ENCODE results near the gene ACOX2.

Gene ACOX2

DNA sequence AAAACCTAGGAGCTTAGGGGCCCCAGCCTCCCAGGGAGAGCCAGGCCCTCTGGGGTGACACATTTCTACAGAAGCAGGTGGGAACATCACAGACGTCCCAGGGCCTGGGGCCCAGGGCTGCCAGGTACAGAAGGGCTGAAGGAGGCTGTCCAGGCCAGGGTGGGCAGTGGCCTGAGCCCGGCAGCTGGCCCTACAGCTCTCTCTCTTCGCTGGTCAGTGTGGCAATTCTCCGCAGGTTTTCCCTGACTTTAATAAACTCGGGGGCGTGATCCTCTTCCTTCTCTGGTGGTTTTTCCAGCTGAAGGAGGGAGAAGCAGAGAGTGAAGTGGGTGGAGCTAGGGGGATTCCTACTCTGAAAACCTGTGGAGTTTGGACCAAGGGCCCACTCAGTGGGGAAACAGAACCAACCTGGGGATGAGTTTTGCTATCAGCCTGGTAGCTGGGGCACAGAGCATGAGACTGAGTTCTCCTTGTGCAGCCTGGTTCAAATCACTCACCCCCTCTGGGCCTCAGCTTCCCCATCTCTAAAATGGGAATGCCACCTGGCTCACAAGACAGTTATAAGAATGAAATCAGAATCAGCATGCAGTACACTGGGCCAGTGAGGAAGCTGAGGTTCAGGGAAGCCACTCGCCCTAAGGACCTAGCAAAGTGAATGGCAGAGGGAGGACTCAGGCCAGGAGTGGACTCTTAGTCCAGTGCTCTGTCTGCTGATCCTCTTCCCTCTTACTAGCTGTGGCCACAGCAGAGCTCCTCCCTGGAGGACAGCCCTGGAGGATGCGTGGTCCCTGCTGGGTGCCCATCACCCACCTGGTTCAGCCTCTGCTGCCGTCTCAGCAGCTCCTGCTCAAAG lies 29.6 kb upstream of the ACOX2 start:
- DNase-seq (ENCODE audit: low read depth in 2 of 2), result no peak

- DNase-seq (ENCODE audit: low read depth in 2 of 2), result no peak
Measured at GRCh38 chr3:58565621-58566397, 28.8 kb upstream of the ACOX2 start.

DNA sequence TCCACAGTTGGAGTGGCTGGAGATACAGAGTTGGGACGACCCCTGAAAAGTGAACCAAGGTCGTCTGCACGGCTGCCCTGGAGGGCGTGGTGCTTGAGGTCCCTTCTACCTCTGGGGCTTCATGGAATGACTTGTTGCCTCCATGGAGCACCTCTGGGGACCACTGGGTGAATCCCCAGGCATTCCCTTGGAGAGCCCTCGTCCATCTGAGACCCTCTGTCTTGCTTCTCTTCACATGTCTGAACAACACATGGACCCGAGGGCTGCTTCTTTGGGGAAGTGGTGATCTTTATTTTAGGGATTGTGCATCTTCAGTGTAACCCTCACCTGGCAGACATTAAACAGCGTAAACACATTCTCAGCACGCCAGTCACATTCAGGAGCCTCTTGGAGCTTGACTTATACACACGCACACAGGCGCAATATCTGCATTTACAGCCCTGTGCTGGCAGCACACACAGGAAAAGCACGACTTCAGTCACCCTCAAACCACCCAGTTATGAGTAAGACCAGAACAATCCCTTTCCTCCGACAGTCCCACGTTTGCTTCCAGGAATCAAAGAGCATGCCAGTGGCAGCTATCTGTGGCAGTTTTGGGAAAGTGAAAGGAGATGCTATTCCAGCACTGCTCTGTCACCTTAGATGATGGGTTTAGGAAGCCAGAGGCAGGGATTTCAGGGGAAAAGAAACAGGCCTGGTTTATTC lies 27.6 kb upstream of the ACOX2 start:
- no peak for DNase-seq (ENCODE audit: low read depth in 2 of 2)

DNA sequence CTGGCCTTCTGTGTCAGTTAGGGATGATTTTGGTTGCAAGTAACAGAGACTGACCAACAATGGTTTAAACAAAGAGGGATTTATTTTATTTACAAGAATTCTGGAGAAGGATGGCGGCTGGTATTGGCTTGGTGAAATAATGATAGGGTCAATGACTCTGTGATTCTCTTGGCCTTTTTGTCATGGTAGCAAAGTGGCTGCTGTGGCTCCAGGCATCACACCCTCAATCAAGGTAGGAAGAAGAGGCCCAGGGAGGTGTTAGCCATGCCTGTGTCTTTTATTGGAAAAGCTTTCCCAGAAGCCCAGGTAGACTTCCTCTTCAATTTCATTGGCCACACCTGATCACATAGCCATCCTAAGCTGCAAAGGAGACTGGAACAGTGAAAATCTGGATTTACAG lies 27.1 kb upstream of the ACOX2 start:
- DNase-seq (ENCODE audit: low read depth in 2 of 2), result no peak

DNA sequence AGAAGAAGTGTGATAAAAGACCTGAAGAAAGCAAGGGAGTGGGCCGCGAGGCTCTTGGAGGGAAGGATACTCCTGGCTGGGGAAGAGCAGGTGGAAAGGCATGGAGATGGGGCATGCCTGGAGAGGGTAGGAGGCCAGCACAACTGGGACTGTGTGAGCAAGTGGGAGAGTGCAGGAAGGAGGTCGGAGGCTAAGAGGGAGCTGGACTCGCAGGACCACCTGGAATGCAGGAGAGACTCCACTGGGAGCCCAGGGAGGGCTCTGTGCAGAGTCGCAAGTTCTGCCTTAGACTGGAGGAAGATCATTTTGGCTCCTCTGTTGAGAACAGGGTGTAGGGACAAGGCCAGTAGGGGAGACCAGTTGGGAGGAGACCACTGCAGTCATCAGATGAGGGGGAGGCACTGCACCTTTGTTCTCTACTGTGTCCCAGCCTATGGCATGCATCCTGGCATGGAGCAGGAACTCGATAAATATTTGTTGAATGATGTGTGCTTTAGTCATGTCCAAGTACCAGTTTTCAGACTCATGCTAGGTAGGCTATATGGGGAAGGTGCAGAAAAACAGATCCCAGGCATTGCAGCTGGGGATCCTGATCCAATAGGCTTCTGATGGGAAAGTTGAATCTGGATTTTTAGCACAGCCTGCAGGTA lies 26.5 kb upstream of the ACOX2 start:
- DNase-seq (ENCODE audit: low read depth in 2 of 2), result no peak

DNA sequence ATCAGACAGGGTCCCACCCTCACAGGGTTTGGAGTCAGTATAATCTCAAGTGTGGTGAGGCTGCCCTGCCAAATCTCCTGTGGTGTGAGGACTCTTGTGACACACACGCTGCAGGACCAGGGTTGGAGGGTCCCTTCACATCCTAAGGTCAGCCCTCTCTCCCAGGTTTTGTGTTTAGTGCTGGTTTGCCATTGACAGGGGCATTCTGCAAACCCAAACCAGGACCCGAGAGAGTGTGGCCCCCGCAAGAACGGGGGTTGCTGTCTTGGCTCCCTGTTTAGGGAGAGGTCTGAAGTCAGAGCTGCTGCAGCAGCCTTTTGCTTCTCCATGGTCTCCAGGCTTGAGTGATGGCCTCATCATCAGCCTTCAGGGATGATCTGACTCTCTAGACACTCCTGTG lies 25.5 kb upstream of the ACOX2 start:
- DNase-seq (ENCODE audit: low read depth in 2 of 2), result no peak

GRCh38 chr3:58560771-58561311 lies 23.9 kb upstream of the ACOX2 start:
- no peak for DNase-seq (ENCODE audit: low read depth in 2 of 2)

DNA sequence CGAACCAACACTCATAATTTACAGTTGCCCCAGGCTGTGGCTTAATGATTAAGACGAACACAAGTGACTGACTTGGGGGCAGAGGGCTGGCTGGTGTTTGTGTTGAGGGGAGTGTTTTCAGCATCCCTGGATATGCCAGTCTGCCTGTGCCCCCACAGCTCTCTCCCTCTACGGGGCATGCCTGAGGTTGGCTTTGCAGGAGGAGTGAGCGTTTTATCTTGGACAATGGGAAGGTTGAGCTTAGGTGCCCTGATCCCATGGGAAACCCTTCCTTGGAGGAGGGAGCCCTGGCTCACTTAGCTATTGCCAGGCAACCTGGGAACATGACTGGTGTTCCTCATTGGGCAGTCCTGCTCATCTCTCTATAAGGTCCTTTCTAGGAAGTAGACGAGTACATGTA lies 22.6 kb upstream of the ACOX2 start:
- no peak for DNase-seq (ENCODE audit: low read depth in 2 of 2)

DNA sequence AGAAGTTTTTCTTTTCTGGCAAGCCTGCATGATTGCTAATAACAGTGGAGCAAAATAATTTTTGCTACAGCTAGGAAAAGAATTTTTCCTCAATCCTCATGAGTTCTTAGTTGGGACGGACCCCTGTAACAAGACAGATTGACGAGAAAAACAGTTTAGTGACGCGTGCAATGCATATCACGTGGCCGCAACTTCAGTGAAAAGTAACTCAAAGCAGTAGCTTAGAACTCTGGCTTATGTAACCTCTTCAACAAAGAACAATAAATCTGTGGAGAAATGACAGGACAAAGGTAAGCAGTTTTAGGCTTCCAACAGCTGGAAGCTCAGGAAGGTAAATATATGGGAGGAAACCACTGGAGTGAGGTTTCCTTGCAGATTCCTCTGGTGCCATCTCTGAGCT lies 20.5 kb upstream of the ACOX2 start:
- DNase-seq (ENCODE audit: low read depth in 2 of 2), result no peak

DNA sequence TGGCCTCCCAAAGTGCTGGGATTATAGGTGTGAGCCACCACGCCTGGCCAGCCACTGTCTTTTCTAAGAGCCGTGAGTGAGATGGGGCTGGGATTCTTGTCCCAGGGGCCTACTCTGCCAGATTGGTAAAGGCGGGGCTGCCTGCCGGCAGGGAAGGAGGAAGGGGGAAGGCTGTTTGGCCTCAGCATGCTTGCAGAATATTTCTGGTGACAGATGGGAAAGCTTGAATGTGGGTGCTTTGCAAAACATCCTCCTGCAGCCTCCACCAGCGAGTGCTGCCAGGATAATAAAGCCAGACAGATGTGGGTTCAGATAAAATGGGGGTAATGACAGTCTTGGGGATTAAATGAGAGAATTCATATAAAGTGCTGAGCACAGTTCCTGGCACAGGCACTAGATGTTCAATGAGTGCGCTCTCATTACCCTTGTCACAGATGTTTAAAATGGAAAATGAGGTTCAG lies 19.8 kb upstream of the ACOX2 start:
- DNase-seq (ENCODE audit: low read depth in 2 of 2), result no peak

DNA sequence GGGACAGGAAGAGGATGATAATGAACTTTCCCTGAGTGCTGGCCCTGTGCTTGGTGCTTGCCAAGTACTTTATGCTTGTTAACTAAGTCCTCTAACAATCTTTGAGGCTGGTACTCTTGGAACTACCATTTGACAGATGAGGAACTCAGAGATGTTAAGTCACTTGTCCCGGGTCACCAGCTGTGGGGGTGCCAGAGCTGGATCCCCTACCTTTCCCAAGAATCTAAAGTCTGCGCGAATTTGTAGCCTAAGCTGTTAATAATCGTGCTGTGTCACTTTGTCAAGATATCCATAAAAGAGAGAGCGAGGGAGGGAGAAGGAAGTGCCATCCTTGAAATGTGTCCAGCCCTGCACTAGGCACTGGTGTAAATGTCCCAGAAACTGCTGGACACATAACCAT lies 19.0 kb upstream of the ACOX2 start:
- DNase-seq (ENCODE audit: low read depth in 2 of 2), result no peak

- DNase-seq (ENCODE audit: low read depth in 2 of 2), result no peak
Measured at GRCh38 chr3:58555203-58555602, 18.2 kb upstream of the ACOX2 start.

DNA sequence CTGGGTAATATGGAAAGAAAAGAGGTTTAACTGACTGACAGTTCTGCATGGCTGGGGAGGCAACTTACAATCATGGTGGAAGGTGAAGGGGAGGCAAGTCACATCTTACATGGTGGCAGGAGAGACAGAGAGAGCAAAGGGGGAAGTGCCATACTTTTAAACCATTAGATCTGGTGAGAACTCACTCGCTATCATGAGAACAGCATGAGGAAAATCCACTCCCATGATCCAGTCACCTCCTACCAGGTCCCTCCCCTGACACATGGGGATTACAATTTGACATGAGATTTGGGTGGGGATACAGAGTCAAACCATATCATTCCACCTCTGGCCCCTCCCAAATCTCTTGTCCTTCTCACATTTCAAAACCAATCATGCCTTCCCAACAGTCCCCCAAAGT lies 16.0 kb upstream of the ACOX2 start:
- DNase-seq (ENCODE audit: low read depth in 2 of 2), result no peak

GRCh38 chr3:58551636-58552180 lies 14.7 kb upstream of the ACOX2 start:
- no peak for DNase-seq (ENCODE audit: low read depth in 2 of 2)

- no peak for DNase-seq (ENCODE audit: low read depth in 2 of 2)
Measured at GRCh38 chr3:58544541-58544940, 7.6 kb upstream of the ACOX2 start.

- no peak for DNase-seq (ENCODE audit: low read depth in 2 of 2)
Measured at GRCh38 chr3:58540176-58540858, 3.3 kb upstream of the ACOX2 start.

- DNase-seq (ENCODE audit: low read depth in 2 of 2), result no peak
Measured at GRCh38 chr3:58539626-58540025, 2.6 kb upstream of the ACOX2 start.

GRCh38 chr3:58537412-58538301 lies 667 bp upstream of the ACOX2 start:
- no peak for DNase-seq (ENCODE audit: low read depth in 2 of 2)
